Mesothelial cell of epicardium (in vitro differentiated cells): ENCODE results near the gene WDR89. TPM values are rescaled to one million over a fixed set of nuclear protein-coding genes. Genes with fewer than 3 reads are reported as not detected.
A peak's percentile ranks its signal among the peaks of the same experiment; 100 is the strongest.
"Not testable (repeated sequence)": the region's sequence is repeated elsewhere in the genome, so short reads cannot be mapped to it uniquely, and the experiment has no call there.

Experiments
- DNase-seq, 2 experiments: peaks; one replicate each; pipeline ENCODE4 v3.0.0; 2021; ENCODE audit warnings: low spot score in 2 of 2; ENCODE audit not compliant: unreplicated experiment in 2 of 2
- H3K27ac Mint-ChIP-seq: 2 replicates; pipeline ENCODE4 v1.8.0; 2021; ENCODE audit warnings: mixed read lengths
- H3K27me3 Mint-ChIP-seq: 2 replicates; pipeline ENCODE4 v1.8.0; 2021; ENCODE audit warnings: low read depth, mixed read lengths
- H3K36me3 Mint-ChIP-seq: 2 replicates; pipeline ENCODE4 v1.8.0; 2021; ENCODE audit warnings: mixed read lengths
- H3K4me1 Mint-ChIP-seq: 2 replicates; pipeline ENCODE4 v1.8.0; 2021; ENCODE audit warnings: mixed read lengths
- H3K4me3 Mint-ChIP-seq: 2 replicates; pipeline ENCODE4 v1.8.0; 2021; ENCODE audit warnings: mild to moderate bottlenecking, moderate library complexity, mixed read lengths
- H3K9me3 Mint-ChIP-seq: 2 replicates; pipeline ENCODE4 v1.8.0; 2021; ENCODE audit warnings: mixed read lengths
- total RNA-seq: library from RNA; stranded (reverse); gene quantifications from 3 replicates; pipeline ENCODE4 v1.2.1, GENCODE V29; 2021
- TF ChIP-seq, protein P1 (sequence below): fragments of 200-600 bp; sonication (generic); IDR thresholded peaks from one replicate; pipeline ENCODE4 v1.5.0; 2021; ENCODE audit warnings: antibody characterized with exemption; ENCODE audit not compliant: unreplicated experiment

Gene WDR89
- total RNA-seq, 1 donor from 2014 or later = 18.4 TPM

DNA sequence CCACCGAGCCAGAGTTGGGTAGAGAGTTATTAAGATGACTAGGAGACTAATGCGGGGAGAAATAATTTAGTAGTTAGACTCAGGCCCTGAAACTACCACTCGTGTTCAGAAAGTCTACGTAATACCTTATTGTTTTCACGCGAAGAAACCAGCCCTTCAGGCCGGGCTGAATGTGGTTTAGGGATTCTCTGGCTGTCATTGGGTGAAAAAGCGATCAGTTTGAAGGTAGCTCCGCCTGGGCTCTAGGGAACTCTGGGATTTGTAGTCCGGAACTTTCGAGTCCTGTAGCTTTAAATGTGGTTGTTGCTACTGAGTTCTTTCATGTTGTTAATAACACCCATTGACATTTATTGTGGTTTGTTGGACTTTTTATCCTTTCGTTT is 549 bp upstream of the WDR89 start:
- DNase-seq = peak; percentile 41 to 73
- peak overlapping the region; percentile 97 for H3K27ac Mint-ChIP-seq
- H3K4me1 Mint-ChIP-seq = peaks cover 26% of the 10 kb centered on the region
- no peaks in the 10 kb centered on the region for H3K27me3 Mint-ChIP-seq
- H3K4me3 Mint-ChIP-seq = peak overlapping the region; percentile 77
- no peaks in the 10 kb centered on the region for H3K9me3 Mint-ChIP-seq
- TF ChIP-seq, protein P1, sequence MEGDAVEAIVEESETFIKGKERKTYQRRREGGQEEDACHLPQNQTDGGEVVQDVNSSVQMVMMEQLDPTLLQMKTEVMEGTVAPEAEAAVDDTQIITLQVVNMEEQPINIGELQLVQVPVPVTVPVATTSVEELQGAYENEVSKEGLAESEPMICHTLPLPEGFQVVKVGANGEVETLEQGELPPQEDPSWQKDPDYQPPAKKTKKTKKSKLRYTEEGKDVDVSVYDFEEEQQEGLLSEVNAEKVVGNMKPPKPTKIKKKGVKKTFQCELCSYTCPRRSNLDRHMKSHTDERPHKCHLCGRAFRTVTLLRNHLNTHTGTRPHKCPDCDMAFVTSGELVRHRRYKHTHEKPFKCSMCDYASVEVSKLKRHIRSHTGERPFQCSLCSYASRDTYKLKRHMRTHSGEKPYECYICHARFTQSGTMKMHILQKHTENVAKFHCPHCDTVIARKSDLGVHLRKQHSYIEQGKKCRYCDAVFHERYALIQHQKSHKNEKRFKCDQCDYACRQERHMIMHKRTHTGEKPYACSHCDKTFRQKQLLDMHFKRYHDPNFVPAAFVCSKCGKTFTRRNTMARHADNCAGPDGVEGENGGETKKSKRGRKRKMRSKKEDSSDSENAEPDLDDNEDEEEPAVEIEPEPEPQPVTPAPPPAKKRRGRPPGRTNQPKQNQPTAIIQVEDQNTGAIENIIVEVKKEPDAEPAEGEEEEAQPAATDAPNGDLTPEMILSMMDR = no peak
- peaks cover 11% of the 10 kb centered on the region for H3K36me3 Mint-ChIP-seq

DNA sequence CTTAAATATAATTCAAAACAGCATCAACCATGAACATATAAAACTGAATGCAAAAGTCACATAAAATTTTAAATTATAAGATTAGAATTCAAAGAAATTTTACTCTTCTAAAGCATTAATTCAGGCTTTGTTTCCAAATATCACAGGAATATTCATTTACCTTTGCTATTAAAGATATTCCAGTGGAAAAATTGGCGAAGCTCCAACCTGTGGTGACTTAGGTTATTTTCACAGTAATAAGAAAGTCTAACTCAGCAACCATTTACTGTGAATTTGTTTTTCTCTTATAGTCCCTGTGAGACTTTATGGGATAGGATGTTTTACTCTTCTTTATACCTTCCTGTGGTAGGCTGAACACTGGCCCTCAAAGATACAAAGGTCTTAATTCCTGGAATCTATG is 3.2 kb downstream of the WDR89 start:
- no peak overlapping the region for H3K4me3 Mint-ChIP-seq
- H3K27me3 Mint-ChIP-seq = no peaks in the 10 kb centered on the region
- H3K36me3 Mint-ChIP-seq = peaks cover 35% of the 10 kb centered on the region
- H3K27ac Mint-ChIP-seq = peak overlapping the region; percentile 2
- TF ChIP-seq, protein P1 = no peak
- H3K4me1 Mint-ChIP-seq = peaks cover 15% of the 10 kb centered on the region
- no peak for DNase-seq
- peaks cover 24% of the 10 kb centered on the region for H3K9me3 Mint-ChIP-seq

DNA sequence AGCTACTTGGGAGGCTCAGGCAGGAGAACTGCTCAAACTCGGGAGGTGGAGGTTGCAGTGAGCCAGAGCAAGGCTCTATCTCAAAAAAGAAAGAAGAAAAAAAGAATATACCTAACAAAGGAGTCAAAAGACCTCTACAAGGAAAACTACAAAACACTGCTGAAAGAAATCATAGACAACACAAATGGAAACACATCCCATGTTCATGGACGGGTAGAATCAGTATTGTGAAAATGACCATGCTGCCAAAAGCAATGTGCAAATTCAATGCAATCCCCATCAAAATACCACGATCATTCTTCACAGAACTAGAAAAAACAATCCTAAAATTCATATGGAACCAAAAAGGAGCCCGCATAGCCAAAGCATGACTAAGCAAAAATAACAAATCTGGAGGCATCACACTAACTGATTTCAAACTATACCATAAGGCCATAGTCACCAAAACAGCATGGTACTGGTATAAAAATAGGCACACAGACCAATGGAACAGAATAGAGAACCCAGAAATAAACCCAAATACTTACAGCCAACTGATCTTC is 5.5 kb downstream of the WDR89 start:
- not testable (repeated sequence) for H3K27ac Mint-ChIP-seq, H3K4me3 Mint-ChIP-seq, H3K27me3 Mint-ChIP-seq, DNase-seq
- Mint-ChIP-seq H3K36me3 (peaks cover 38% of the 10 kb centered on the region), H3K9me3 (peaks cover 24% of the 10 kb centered on the region), H3K4me1 (peaks cover 13% of the 10 kb centered on the region)

DNA sequence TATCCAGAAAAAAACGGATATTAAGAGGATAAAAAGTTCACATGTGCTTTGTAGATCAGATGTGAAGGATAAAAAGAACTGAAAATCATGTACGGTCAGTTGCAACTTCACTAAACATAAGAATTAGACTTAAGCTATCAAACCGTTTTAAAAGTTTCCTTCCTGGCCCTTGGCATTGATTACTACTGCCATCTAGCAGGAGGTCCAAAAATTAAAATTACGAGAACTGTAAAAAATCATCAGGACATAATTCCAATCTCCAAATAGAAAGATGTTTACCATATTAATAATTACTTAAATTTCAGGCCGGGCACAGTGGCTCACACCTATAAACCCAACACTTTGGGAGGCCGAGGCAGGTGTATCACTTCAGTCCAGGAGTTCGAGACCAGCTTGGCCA is 7.9 kb downstream of the WDR89 start:
- no peaks in the 10 kb centered on the region for H3K27me3 Mint-ChIP-seq
- H3K27ac Mint-ChIP-seq = no peak overlapping the region
- H3K36me3 Mint-ChIP-seq = peaks cover 43% of the 10 kb centered on the region
- H3K4me1 Mint-ChIP-seq = peaks cover 3% of the 10 kb centered on the region
- TF ChIP-seq, protein P1 = no peak
- no peak overlapping the region for H3K4me3 Mint-ChIP-seq
- peaks cover 24% of the 10 kb centered on the region for H3K9me3 Mint-ChIP-seq
- no peak for DNase-seq

DNA sequence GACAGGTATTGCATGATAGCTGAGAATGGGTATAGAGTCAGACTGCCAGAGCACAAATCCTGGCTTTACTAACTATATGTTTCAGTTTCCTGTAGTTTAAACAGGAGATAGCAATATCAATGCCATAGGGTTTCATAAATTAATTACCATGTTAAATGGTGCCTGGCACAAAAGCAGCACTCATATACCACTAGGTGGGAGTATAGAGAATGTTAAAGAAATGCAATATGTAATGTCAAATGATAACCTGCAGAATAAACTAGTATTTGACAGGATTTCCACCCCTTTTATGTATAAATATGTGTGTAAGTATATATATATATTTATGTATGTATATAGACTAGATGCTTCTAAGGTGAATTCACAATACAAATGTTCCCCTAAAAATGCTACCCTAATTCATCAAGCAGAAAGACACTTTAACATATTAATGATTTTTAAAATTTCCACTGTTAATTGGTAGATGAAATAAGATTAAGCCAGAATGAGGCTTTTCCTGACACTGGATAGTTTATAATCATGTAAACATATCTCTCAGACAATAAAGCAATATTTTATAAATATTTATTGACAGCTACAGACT is 8.6 kb downstream of the WDR89 start:
- no peak overlapping the region for H3K27ac Mint-ChIP-seq
- H3K9me3 Mint-ChIP-seq = peaks cover 24% of the 10 kb centered on the region
- no peak for DNase-seq
- H3K27me3 Mint-ChIP-seq = no peaks in the 10 kb centered on the region
- H3K4me1 Mint-ChIP-seq = peaks cover 2% of the 10 kb centered on the region
- H3K4me3 Mint-ChIP-seq = no peak overlapping the region
- TF ChIP-seq, protein P1 = peak; percentile 42
- peaks cover 39% of the 10 kb centered on the region for H3K36me3 Mint-ChIP-seq

DNA sequence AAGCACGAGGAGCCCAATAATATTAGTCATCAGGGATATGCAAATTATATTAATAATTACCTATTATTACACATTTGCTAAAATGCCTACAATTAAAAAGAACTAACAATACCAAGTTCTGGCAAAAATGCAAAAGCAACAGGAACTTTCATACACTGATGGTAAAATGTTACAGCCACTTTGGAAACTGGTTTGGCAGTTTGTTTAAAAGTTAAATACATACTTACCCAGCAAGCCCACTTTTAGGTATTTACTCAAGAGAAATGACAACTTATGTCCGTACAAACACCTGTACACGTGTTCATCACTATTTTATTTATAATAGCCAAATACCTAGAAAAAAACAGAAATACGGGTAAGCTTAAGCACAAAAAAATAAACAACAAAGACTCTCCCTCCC is 17.0 kb downstream of the WDR89 start:
- H3K9me3 Mint-ChIP-seq = no peaks in the 10 kb centered on the region
- no peak overlapping the region for H3K27ac Mint-ChIP-seq
- no peak for DNase-seq
- no peaks in the 10 kb centered on the region for H3K27me3 Mint-ChIP-seq
- peaks cover 7% of the 10 kb centered on the region for H3K4me1 Mint-ChIP-seq
- peaks cover 14% of the 10 kb centered on the region for H3K36me3 Mint-ChIP-seq
- TF ChIP-seq, protein P1 = no peak
- H3K4me3 Mint-ChIP-seq = no peak overlapping the region
